HepG2 (cell line): ENCODE data around the gene PRKCE.

Experiments used
- CBX1 ChIP-seq: IDR thresholded peaks from one replicate; pipeline ENCODE4 v1.6.1; 2016; ENCODE audit warnings: antibody characterized with exemption, low read depth
- EZH2 ChIP-seq: conservative IDR thresholded peaks from 2 replicates; pipeline ENCODE4 v1.6.1; 2012; ENCODE audit warnings: mild to moderate bottlenecking, low read depth, low read length, moderate library complexity
- ISX ChIP-seq: sonication (generic); formaldehyde crosslinking; conservative IDR thresholded peaks from 2 replicates; pipeline ENCODE4 v1.5.0; 2020; ENCODE audit warnings: missing genetic modification reagents
- JUND ChIP-seq: sonication (generic); formaldehyde crosslinking; IDR thresholded peaks from 2 replicates; pipeline ENCODE4 v1.8.0; 2022; ENCODE audit warnings: mild to moderate bottlenecking, missing genetic modification reagents
- POLR2A ChIP-seq, 2 experiments: IDR thresholded peaks; 2 replicates each; pipeline ENCODE4 v1.6.1; 2011; ENCODE audit warnings: low read depth in 2 of 2, low read length in 2 of 2, mild to moderate bottlenecking in 1 of 2, moderate library complexity in 1 of 2; ENCODE audit not compliant: insufficient read depth in 1 of 2
- POLR2AphosphoS5 ChIP-seq: IDR thresholded peaks from 2 replicates; pipeline ENCODE4 v1.6.1; 2012; ENCODE audit warnings: low read depth, low read length
- POLR2G ChIP-seq: fragments of 200-400 bp; formaldehyde crosslinking; IDR thresholded peaks from 2 replicates; pipeline ENCODE4 v1.6.1; 2018; ENCODE audit warnings: mild to moderate bottlenecking, low read depth, low read length, moderate library complexity
- SUZ12 ChIP-seq: fragments of 150-350 bp; IDR thresholded peaks from 2 replicates; pipeline ENCODE4 v1.6.1; 2014; ENCODE audit warnings: low read depth, low read length
- ZBTB21 ChIP-seq: sonication (generic); formaldehyde crosslinking; IDR thresholded peaks from 2 replicates; pipeline ENCODE4 v1.4.0; 2020; ENCODE audit warnings: missing genetic modification reagents
- ZNF256 ChIP-seq: sonication (generic); formaldehyde crosslinking; conservative IDR thresholded peaks from 2 replicates; pipeline ENCODE4 v1.4.0; 2020; ENCODE audit warnings: missing genetic modification reagents
- ZNF777 ChIP-seq: sonication (generic); formaldehyde crosslinking; IDR thresholded peaks from 2 replicates; pipeline ENCODE4 v1.4.0; 2020; ENCODE audit warnings: missing genetic modification reagents
- TF ChIP-seq, protein P1 (sequence below): sonication (generic); formaldehyde crosslinking; IDR thresholded peaks from 2 replicates; pipeline ENCODE4 v1.4.0; 2020; ENCODE audit warnings: missing genetic modification reagents
- TF ChIP-seq, protein P2 (sequence below): sonication (generic); formaldehyde crosslinking; IDR thresholded peaks from 2 replicates; pipeline ENCODE4 v1.5.0; 2020; ENCODE audit warnings: mild to moderate bottlenecking, missing genetic modification reagents, moderate library complexity

DNA sequence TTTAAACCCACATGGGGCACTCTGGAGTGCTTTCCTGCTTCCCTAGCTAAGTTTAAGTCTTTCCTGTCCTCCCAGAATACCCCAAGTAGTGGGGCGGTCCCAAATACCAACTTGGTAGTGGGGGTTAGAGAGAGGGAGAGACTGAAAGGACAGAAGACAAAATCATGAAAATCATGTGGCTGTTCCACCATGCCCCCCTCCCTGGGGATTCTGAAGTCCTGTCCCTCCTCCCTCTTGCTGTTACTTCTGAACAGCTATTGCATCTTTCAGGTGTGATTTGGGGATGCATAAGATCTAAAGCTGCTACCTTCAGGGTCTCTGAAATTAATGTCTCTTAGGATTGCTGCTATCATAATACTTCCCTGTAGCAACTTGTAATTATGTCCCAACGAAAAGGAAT, 378.9 kb downstream of the PRKCE start:
- TF ChIP-seq, protein P1, sequence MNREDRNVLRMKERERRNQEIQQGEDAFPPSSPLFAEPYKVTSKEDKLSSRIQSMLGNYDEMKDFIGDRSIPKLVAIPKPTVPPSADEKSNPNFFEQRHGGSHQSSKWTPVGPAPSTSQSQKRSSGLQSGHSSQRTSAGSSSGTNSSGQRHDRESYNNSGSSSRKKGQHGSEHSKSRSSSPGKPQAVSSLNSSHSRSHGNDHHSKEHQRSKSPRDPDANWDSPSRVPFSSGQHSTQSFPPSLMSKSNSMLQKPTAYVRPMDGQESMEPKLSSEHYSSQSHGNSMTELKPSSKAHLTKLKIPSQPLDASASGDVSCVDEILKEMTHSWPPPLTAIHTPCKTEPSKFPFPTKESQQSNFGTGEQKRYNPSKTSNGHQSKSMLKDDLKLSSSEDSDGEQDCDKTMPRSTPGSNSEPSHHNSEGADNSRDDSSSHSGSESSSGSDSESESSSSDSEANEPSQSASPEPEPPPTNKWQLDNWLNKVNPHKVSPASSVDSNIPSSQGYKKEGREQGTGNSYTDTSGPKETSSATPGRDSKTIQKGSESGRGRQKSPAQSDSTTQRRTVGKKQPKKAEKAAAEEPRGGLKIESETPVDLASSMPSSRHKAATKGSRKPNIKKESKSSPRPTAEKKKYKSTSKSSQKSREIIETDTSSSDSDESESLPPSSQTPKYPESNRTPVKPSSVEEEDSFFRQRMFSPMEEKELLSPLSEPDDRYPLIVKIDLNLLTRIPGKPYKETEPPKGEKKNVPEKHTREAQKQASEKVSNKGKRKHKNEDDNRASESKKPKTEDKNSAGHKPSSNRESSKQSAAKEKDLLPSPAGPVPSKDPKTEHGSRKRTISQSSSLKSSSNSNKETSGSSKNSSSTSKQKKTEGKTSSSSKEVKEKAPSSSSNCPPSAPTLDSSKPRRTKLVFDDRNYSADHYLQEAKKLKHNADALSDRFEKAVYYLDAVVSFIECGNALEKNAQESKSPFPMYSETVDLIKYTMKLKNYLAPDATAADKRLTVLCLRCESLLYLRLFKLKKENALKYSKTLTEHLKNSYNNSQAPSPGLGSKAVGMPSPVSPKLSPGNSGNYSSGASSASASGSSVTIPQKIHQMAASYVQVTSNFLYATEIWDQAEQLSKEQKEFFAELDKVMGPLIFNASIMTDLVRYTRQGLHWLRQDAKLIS (CRISPR knock-in tag), result no peak
- TF ChIP-seq, protein P2, sequence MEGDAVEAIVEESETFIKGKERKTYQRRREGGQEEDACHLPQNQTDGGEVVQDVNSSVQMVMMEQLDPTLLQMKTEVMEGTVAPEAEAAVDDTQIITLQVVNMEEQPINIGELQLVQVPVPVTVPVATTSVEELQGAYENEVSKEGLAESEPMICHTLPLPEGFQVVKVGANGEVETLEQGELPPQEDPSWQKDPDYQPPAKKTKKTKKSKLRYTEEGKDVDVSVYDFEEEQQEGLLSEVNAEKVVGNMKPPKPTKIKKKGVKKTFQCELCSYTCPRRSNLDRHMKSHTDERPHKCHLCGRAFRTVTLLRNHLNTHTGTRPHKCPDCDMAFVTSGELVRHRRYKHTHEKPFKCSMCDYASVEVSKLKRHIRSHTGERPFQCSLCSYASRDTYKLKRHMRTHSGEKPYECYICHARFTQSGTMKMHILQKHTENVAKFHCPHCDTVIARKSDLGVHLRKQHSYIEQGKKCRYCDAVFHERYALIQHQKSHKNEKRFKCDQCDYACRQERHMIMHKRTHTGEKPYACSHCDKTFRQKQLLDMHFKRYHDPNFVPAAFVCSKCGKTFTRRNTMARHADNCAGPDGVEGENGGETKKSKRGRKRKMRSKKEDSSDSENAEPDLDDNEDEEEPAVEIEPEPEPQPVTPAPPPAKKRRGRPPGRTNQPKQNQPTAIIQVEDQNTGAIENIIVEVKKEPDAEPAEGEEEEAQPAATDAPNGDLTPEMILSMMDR (CRISPR knock-in tag), result no peak
- TF ChIP-seq SUZ12, result no peak
- TF ChIP-seq ZBTB21, result no peak
- no peak for TF ChIP-seq POLR2AphosphoS5
- no peak for TF ChIP-seq CBX1
- no peak for TF ChIP-seq ISX
- no peak for TF ChIP-seq ZNF256
- TF ChIP-seq ZNF777, result no peak
- TF ChIP-seq EZH2, result no peak
- no peak for TF ChIP-seq POLR2A (IDR thresholded peaks at IDR 0.05; ENCODE audit: insufficient read depth in 1 of 2, low read depth in 2 of 2, low read length in 2 of 2)
- no peak for TF ChIP-seq POLR2G
- TF ChIP-seq JUND, result no peak
